ENCODE data around the gene SMNDC1.

SMNDC1 gene

GRCh38 chr10:110300486-110300986 lies 4.2 kb downstream of the SMNDC1 start:
- H3K79me2 ChIP-seq (ENCODE audit: insufficient read depth, low read length) = peaks cover 56% of the 10 kb centered on the region
- H3K4me2 ChIP-seq (ENCODE audit: low read depth, low read length, poor library complexity, severe bottlenecking) = no peak overlapping the region
- H3K9me2 ChIP-seq (replicated peaks; ENCODE audit: insufficient read depth, low read length) = no peaks in the 10 kb centered on the region
- H3K27ac ChIP-seq (ENCODE audit: low read depth, low read length) = no peak overlapping the region
- peaks cover 22% of the 10 kb centered on the region for H4K20me1 ChIP-seq (ENCODE audit: low read depth, low read length)
- H2AFZ ChIP-seq (ENCODE audit: low read depth, low read length, severe bottlenecking) = no peak overlapping the region
- no peak overlapping the region for H3K4me3 ChIP-seq (ENCODE audit: insufficient read depth, low read length, poor library complexity, severe bottlenecking)
- no peak for TF ChIP-seq EZH2phosphoT487 (conservative IDR thresholded peaks at IDR 0.05; ENCODE audit: low read length)
- H3K9me3 ChIP-seq (ENCODE audit: insufficient read depth, low read length) = no peaks in the 10 kb centered on the region
- H3K27me3 ChIP-seq (ENCODE audit: low read length) = no peaks in the 10 kb centered on the region
- peaks cover 5% of the 10 kb centered on the region for H3F3A ChIP-seq (ENCODE audit: insufficient read depth)
- H3K9ac ChIP-seq (ENCODE audit: low read length) = no peak overlapping the region
- H3K36me3 ChIP-seq (ENCODE audit: low read length) = peaks cover 71% of the 10 kb centered on the region

- Histone ChIP-seq H3K27me3 (ENCODE audit: low read length) (no peaks in the 10 kb centered on the region), H3F3A (ENCODE audit: insufficient read depth) (peaks cover 6% of the 10 kb centered on the region; the same call in 1 of the 2 replicates), H3K4me2 (ENCODE audit: low read depth, low read length, poor library complexity, severe bottlenecking) (no peak overlapping the region), H3K27ac (ENCODE audit: low read depth, low read length) (no peak overlapping the region), H3K79me2 (ENCODE audit: insufficient read depth, low read length) (peaks cover 28% of the 10 kb centered on the region), H3K9ac (ENCODE audit: low read length) (no peak overlapping the region), H2AFZ (ENCODE audit: low read depth, low read length, severe bottlenecking) (no peak overlapping the region), H3K36me3 (ENCODE audit: low read length) (peaks cover 92% of the 10 kb centered on the region), H4K20me1 (ENCODE audit: low read depth, low read length) (peaks cover 11% of the 10 kb centered on the region; the same call in 1 of the 2 replicates), H3K4me3 (ENCODE audit: insufficient read depth, low read length, poor library complexity, severe bottlenecking) (no peak overlapping the region), H3K9me2 (replicated peaks; ENCODE audit: insufficient read depth, low read length) (no peaks in the 10 kb centered on the region), H3K9me3 (ENCODE audit: insufficient read depth, low read length) (no peaks in the 10 kb centered on the region)
- TF ChIP-seq EZH2phosphoT487 (conservative IDR thresholded peaks at IDR 0.05; ENCODE audit: low read length) (no peak), CTCF (IDR thresholded peaks at IDR 0.05; ENCODE audit: insufficient read depth, low read length, poor library complexity, severe bottlenecking) (no peak)
Observed at GRCh38 chr10:110296966-110297365, 7.8 kb downstream of the SMNDC1 start.

GRCh38 chr10:110286841-110287240 lies 17.9 kb downstream of the SMNDC1 start:
- Histone ChIP-seq H2AFZ (ENCODE audit: low read depth, low read length, severe bottlenecking) (no peak overlapping the region), H4K20me1 (ENCODE audit: low read depth, low read length) (no peaks in the 10 kb centered on the region), H3K9ac (ENCODE audit: low read length) (no peak overlapping the region), H3F3A (ENCODE audit: insufficient read depth) (peaks cover 20% of the 10 kb centered on the region; the same call in 1 of the 2 replicates), H3K36me3 (ENCODE audit: low read length) (peaks cover 25% of the 10 kb centered on the region; the same call in 1 of the 2 replicates), H3K9me3 (ENCODE audit: insufficient read depth, low read length) (no peaks in the 10 kb centered on the region), H3K27me3 (ENCODE audit: low read length) (no peaks in the 10 kb centered on the region), H3K4me2 (ENCODE audit: low read depth, low read length, poor library complexity, severe bottlenecking) (no peak overlapping the region), H3K9me2 (replicated peaks; ENCODE audit: insufficient read depth, low read length) (no peaks in the 10 kb centered on the region), H3K79me2 (ENCODE audit: insufficient read depth, low read length) (no peaks in the 10 kb centered on the region), H3K4me3 (ENCODE audit: insufficient read depth, low read length, poor library complexity, severe bottlenecking) (no peak overlapping the region), H3K27ac (ENCODE audit: low read depth, low read length) (no peak overlapping the region)
- TF ChIP-seq EZH2phosphoT487 (conservative IDR thresholded peaks at IDR 0.05; ENCODE audit: low read length) (no peak), CTCF (IDR thresholded peaks at IDR 0.05; ENCODE audit: insufficient read depth, low read length, poor library complexity, severe bottlenecking) (no peak)

GRCh38 chr10:110285501-110285900 lies 19.2 kb downstream of the SMNDC1 start:
- no peaks in the 10 kb centered on the region for H4K20me1 ChIP-seq (ENCODE audit: low read depth, low read length)
- H3K9me3 ChIP-seq (ENCODE audit: insufficient read depth, low read length) = no peaks in the 10 kb centered on the region
- TF ChIP-seq EZH2phosphoT487 (conservative IDR thresholded peaks at IDR 0.05; ENCODE audit: low read length) (no peak), CTCF (IDR thresholded peaks at IDR 0.05; ENCODE audit: insufficient read depth, low read length, poor library complexity, severe bottlenecking) (no peak)
- H3K36me3 ChIP-seq (ENCODE audit: low read length) = peaks cover 19% of the 10 kb centered on the region; the same call in 1 of the 2 replicates
- H3K9me2 ChIP-seq (replicated peaks; ENCODE audit: insufficient read depth, low read length) = no peaks in the 10 kb centered on the region
- no peak overlapping the region for H3K27ac ChIP-seq (ENCODE audit: low read depth, low read length)
- H3K4me3 ChIP-seq (ENCODE audit: insufficient read depth, low read length, poor library complexity, severe bottlenecking) = no peak overlapping the region
- H3K4me2 ChIP-seq (ENCODE audit: low read depth, low read length, poor library complexity, severe bottlenecking) = no peak overlapping the region
- H3K27me3 ChIP-seq (ENCODE audit: low read length) = no peaks in the 10 kb centered on the region
- no peak overlapping the region for H3K9ac ChIP-seq (ENCODE audit: low read length)
- H3K79me2 ChIP-seq (ENCODE audit: insufficient read depth, low read length) = no peaks in the 10 kb centered on the region
- H2AFZ ChIP-seq (ENCODE audit: low read depth, low read length, severe bottlenecking) = no peak overlapping the region
- H3F3A ChIP-seq (ENCODE audit: insufficient read depth) = peaks cover 26% of the 10 kb centered on the region; the same call in 1 of the 2 replicates
